ENCODE data around the gene IL1RAPL2. TPM values are rescaled to one million over a fixed set of nuclear protein-coding genes. Genes with fewer than 3 reads are reported as not detected.

The IL1RAPL2 gene
- total and polyA plus RNA-seq, 2 of the 4 experiments (the other 2 are of a cell fraction) = 0.03 TPM; not detected in 1

DNA sequence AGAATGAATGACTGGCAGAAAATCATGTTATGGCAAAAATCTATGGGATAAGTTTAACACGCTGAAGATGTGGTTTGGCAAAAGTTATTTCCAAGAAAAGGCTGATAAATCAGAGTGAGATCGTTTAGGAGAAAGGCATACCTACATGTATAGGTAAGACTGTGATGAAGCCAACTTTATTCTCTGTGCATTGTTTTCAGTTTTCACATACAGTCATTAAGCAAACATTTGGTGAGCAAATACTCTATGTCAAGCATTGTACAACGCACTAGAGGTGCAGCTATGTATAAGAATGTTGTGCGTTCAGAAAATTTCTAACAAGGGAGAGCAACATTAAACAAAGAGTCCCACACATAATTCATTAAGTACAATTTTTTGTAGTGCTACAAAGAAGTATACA is 532.8 kb downstream of the IL1RAPL2 start:
- WGBS, 2 experiments (ENCODE audit: extremely low coverage in 2 of 2, insufficient read length in 1 of 2) = no CpG with 5 or more reads among the region's 4 CpGs
- H4K91ac ChIP-seq (ENCODE audit: insufficient read depth, low read depth, low read length) = no peak overlapping the region
- H2BK5ac ChIP-seq (ENCODE audit: low read depth, low read length, poor library complexity, severe bottlenecking) = no peak overlapping the region
- no peak for TF ChIP-seq MAFK (IDR thresholded peaks at IDR 0.05; ENCODE audit: low read depth, low read length)
- TF ChIP-seq CHD1 (IDR thresholded peaks at IDR 0.05; ENCODE audit: low read depth, low read length) = no peak
- no peak for TF ChIP-seq BHLHE40 (IDR thresholded peaks at IDR 0.05; ENCODE audit: low read depth, low read length)
- no peak for TF ChIP-seq MAZ (IDR thresholded peaks at IDR 0.05; ENCODE audit: borderline replicate concordance, low read depth, low read length)
- no peak for TF ChIP-seq CEBPB (IDR thresholded peaks at IDR 0.05; ENCODE audit: low read depth, low read length)
- no peak for TF ChIP-seq FOS (IDR thresholded peaks at IDR 0.05; ENCODE audit: low read depth, low read length)
- TF ChIP-seq CTCF (conservative IDR thresholded peaks at IDR 0.05; ENCODE audit: low read depth, low read length) = no peak
- TF ChIP-seq MXI1 (IDR thresholded peaks at IDR 0.05; ENCODE audit: borderline replicate concordance, low read depth, low read length) = no peak
- TF ChIP-seq, protein P1, sequence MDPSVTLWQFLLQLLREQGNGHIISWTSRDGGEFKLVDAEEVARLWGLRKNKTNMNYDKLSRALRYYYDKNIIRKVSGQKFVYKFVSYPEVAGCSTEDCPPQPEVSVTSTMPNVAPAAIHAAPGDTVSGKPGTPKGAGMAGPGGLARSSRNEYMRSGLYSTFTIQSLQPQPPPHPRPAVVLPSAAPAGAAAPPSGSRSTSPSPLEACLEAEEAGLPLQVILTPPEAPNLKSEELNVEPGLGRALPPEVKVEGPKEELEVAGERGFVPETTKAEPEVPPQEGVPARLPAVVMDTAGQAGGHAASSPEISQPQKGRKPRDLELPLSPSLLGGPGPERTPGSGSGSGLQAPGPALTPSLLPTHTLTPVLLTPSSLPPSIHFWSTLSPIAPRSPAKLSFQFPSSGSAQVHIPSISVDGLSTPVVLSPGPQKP (IDR thresholded peaks at IDR 0.05; ENCODE audit: borderline replicate concordance, low read depth, low read length) = no peak
- intact Hi-C loops (cut with micrococcal nuclease) = no loop called here
- no peak overlapping the region for H3K4me3 ChIP-seq (ENCODE audit: insufficient read depth, low read depth, low read length)
- H3K27ac ChIP-seq (ENCODE audit: insufficient read depth, low read length) = no peak overlapping the region
- no peak overlapping the region for H3K4ac ChIP-seq (ENCODE audit: low read depth, low read length)
- H3K79me1 ChIP-seq (ENCODE audit: low read depth in 1 of 2, low read length in 2 of 2) = no peaks in the 10 kb centered on the region
- H2BK15ac ChIP-seq (ENCODE audit: low read depth, low read length) = no peak overlapping the region
- no peak overlapping the region for H3K18ac ChIP-seq (ENCODE audit: low read depth, low read length)
- no peak overlapping the region for H2AFZ ChIP-seq (replicated peaks; ENCODE audit: low read length, poor library complexity)
- H4K20me1 ChIP-seq (ENCODE audit: insufficient read depth, low read length) = no peaks in the 10 kb centered on the region
- dilution Hi-C loops (cut with HindIII; ENCODE audit: low sequenced_read_pairs, unreplicated experiment) = no loop called here
- H3K4me1 ChIP-seq (ENCODE audit: control insufficient read depth, insufficient read depth, low read length) = no peaks in the 10 kb centered on the region
- H3K36me3 ChIP-seq (ENCODE audit: control insufficient read depth, insufficient read depth, low read length) = no peaks in the 10 kb centered on the region
- DNase-seq (no peak), ATAC-seq (ENCODE audit: low read depth) (no peak)
- BruUV-seq (replicated peaks) = no TSS peak
- no peaks in the 10 kb centered on the region for H3K9me1 ChIP-seq (ENCODE audit: insufficient read depth, low read length)
- no peak overlapping the region for H3K9ac ChIP-seq (ENCODE audit: low read depth, low read length)
- no peak overlapping the region for H2AK9ac ChIP-seq (replicated peaks; ENCODE audit: low read depth, low read length, poor library complexity)
- no peak overlapping the region for H2BK120ac ChIP-seq (ENCODE audit: low read depth, low read length)
- H3K56ac ChIP-seq (ENCODE audit: extremely low read depth, insufficient read depth, low read length) = no peak overlapping the region
- CTCF ChIA-PET = no interaction called here
- H3K9me3 ChIP-seq (ENCODE audit: control insufficient read depth, insufficient read depth, low read length) = no peaks in the 10 kb centered on the region
- H4K5ac ChIP-seq (ENCODE audit: low read depth, low read length) = no peak overlapping the region
- POLR2A ChIA-PET (ENCODE audit: unreplicated experiment) = no interaction called here
- H3K14ac ChIP-seq (replicated peaks; ENCODE audit: low read depth, low read length) = no peak overlapping the region
- H3K23ac ChIP-seq (ENCODE audit: low read depth, low read length) = no peak overlapping the region
- no peak overlapping the region for H2AK5ac ChIP-seq (ENCODE audit: low read depth, low read length)
- H4K8ac ChIP-seq (ENCODE audit: low read depth in 2 of 2, low read length in 2 of 2) = no peak overlapping the region
- no peak overlapping the region for H3K4me2 ChIP-seq (ENCODE audit: low read depth, low read length)
- no peak overlapping the region for H2BK20ac ChIP-seq (ENCODE audit: low read depth, low read length)
- H3K27me3 ChIP-seq (ENCODE audit: control insufficient read depth, insufficient read depth, low read length) = no peaks in the 10 kb centered on the region
- in situ Hi-C loops (cut with MboI; ENCODE audit: low sequenced_read_pairs) = no loop called here
